Raji (cell line): ENCODE measurements around the gene KIAA0513.

Experiments used
- POLR2A ChIP-seq: IDR thresholded peaks from 2 replicates; pipeline ENCODE4 v1.6.1; 2011; ENCODE audit warnings: low read depth, low read length, control low read depth; ENCODE audit not compliant: insufficient read depth

Gene KIAA0513

GRCh38 chr16:85133290-85133599 lies 105.7 kb downstream of the KIAA0513 start:
- TF ChIP-seq POLR2A, result no peak

GRCh38 chr16:85134076-85134788 lies 106.6 kb downstream of the KIAA0513 start:
- no peak for TF ChIP-seq POLR2A

GRCh38 chr16:85134789-85135142 lies 107.2 kb downstream of the KIAA0513 start:
- TF ChIP-seq POLR2A, result no peak

GRCh38 chr16:85136213-85136701 lies 108.7 kb downstream of the KIAA0513 start:
- TF ChIP-seq POLR2A, result no peak

GRCh38 chr16:85136702-85137322 lies 109.2 kb downstream of the KIAA0513 start:
- no peak for TF ChIP-seq POLR2A

- TF ChIP-seq POLR2A, result no peak
These were observed 109.9 kb downstream of the KIAA0513 start for GRCh38 chr16:85137323-85138072.

GRCh38 chr16:85138073-85138824 lies 110.7 kb downstream of the KIAA0513 start:
- no peak for TF ChIP-seq POLR2A

GRCh38 chr16:85138825-85139627 lies 111.4 kb downstream of the KIAA0513 start:
- no peak for TF ChIP-seq POLR2A

- no peak for TF ChIP-seq POLR2A
These were observed 112.3 kb downstream of the KIAA0513 start for GRCh38 chr16:85139881-85140339.

GRCh38 chr16:85140455-85141012 lies 112.9 kb downstream of the KIAA0513 start:
- no peak for TF ChIP-seq POLR2A

- no peak for TF ChIP-seq POLR2A
These were observed 114.0 kb downstream of the KIAA0513 start for GRCh38 chr16:85141491-85142128.

GRCh38 chr16:85142129-85142513 lies 114.5 kb downstream of the KIAA0513 start:
- TF ChIP-seq POLR2A, result no peak

- no peak for TF ChIP-seq POLR2A
These were observed 115.2 kb downstream of the KIAA0513 start for GRCh38 chr16:85142771-85143211.
